Jurkat, Clone E6-1 (cell line): Measurements from ENCODE around the gene RNF25. TPM values are rescaled to one million over a fixed set of nuclear protein-coding genes. Genes with fewer than 3 reads are reported as not detected.

Experiments used
- DNase-seq: peaks from one replicate; pipeline ENCODE4 v3.0.0-alpha.2; 2011; ENCODE audit warnings: low read depth, low spot score
- H3K4me3 ChIP-seq: 2 replicates; pipeline ENCODE4 v1.5.1; 2011; ENCODE audit warnings: mild to moderate bottlenecking, low read length, control low read depth, moderate library complexity
- polyA plus RNA-seq: library from polyadenylated mRNA; unstranded; fragments of >200 nt; gene quantifications from one replicate; pipeline ENCODE4 v1.2.1, GENCODE V29; 2012; ENCODE audit warnings: missing spikeins; ENCODE audit not compliant: insufficient read length, insufficient read depth

RNF25 gene
- 77.7 TPM for polyA plus RNA-seq

GRCh38 chr2:218671654-218672566 is at the start of gene RNF25, which contains the start of gene STK36:
TSS of gene RNF25 (minus strand) at chr2:218672002. CDS start at chr2:218671970, 32 bp downstream.
TSS of gene STK36 (plus strand) at chr2:218672086. CDS start at chr2:218672830, 744 bp downstream.
- peak; percentile 72 for DNase-seq
- H3K4me3 ChIP-seq = peak within 1 kb of the TSS; percentile 84

GRCh38 chr2:218721488-218721887 is 49.7 kb upstream of the RNF25 start:
- DNase-seq = no peak
- H3K4me3 ChIP-seq = no peak overlapping the region

GRCh38 chr2:218720048-218721041 is 48.5 kb upstream of the RNF25 start:
- DNase-seq = no peak
- H3K4me3 ChIP-seq = no peak overlapping the region

- DNase-seq = no peak
- H3K4me3 ChIP-seq = no peak overlapping the region
Observed at GRCh38 chr2:218719457-218719856, 47.7 kb upstream of the RNF25 start.

- H3K4me3 ChIP-seq = no peak overlapping the region
- no peak for DNase-seq
Observed at GRCh38 chr2:218718058-218718457, 46.3 kb upstream of the RNF25 start.

GRCh38 chr2:218717262-218717661 is 45.5 kb upstream of the RNF25 start:
- H3K4me3 ChIP-seq = no peak overlapping the region
- no peak for DNase-seq

GRCh38 chr2:218716070-218716469 is 44.3 kb upstream of the RNF25 start:
- no peak for DNase-seq

GRCh38 chr2:218713922-218714321 is 42.1 kb upstream of the RNF25 start:
- H3K4me3 ChIP-seq = no peak overlapping the region
- no peak for DNase-seq

More at GRCh38 chr2:218716070-218716469, 44.3 kb upstream of the RNF25 start:
- no peak overlapping the region for H3K4me3 ChIP-seq

- DNase-seq = no peak
- H3K4me3 ChIP-seq = peak overlapping the region; percentile 83
Observed at GRCh38 chr2:218711550-218711929, 39.7 kb upstream of the RNF25 start.

GRCh38 chr2:218710687-218711549 is 39.1 kb upstream of the RNF25 start, which contains the start of gene TTLL4:
TSS of gene TTLL4 (plus strand) at chr2:218710835. CDS start at chr2:218737677, 26,842 bp downstream.
- H3K4me3 ChIP-seq = peak within 1 kb of the TSS; percentile 83
- DNase-seq = peak; percentile 92

- H3K4me3 ChIP-seq = peak overlapping the region; percentile 83
Observed at GRCh38 chr2:218710334-218710686, 38.5 kb upstream of the RNF25 start.

GRCh38 chr2:218709908-218710307 is 38.1 kb upstream of the RNF25 start:
- H3K4me3 ChIP-seq = no peak overlapping the region

More at GRCh38 chr2:218710334-218710686, 38.5 kb upstream of the RNF25 start:
- no peak for DNase-seq

GRCh38 chr2:218708086-218708485 is 36.3 kb upstream of the RNF25 start:
- H3K4me3 ChIP-seq = no peak overlapping the region
- no peak for DNase-seq

More at GRCh38 chr2:218709908-218710307, 38.1 kb upstream of the RNF25 start:
- no peak for DNase-seq

GRCh38 chr2:218703341-218703740 is 31.5 kb upstream of the RNF25 start:
- no peak overlapping the region for H3K4me3 ChIP-seq
- no peak for DNase-seq

- DNase-seq = no peak
- no peak overlapping the region for H3K4me3 ChIP-seq
Observed at GRCh38 chr2:218701806-218702205, 30.0 kb upstream of the RNF25 start.

GRCh38 chr2:218698885-218699284 is 27.1 kb upstream of the RNF25 start:
- H3K4me3 ChIP-seq = no peak overlapping the region
- DNase-seq = no peak

GRCh38 chr2:218694405-218695145 is 22.8 kb upstream of the RNF25 start:
- no peak for DNase-seq
- no peak overlapping the region for H3K4me3 ChIP-seq

GRCh38 chr2:218691234-218691633 is 19.4 kb upstream of the RNF25 start:
- H3K4me3 ChIP-seq = no peak overlapping the region
- DNase-seq = no peak
